Measurements from ENCODE around the gene STMND1. TPM values are rescaled to one million over a fixed set of nuclear protein-coding genes. Genes with fewer than 3 reads are reported as not detected.

Gene STMND1
- total and polyA plus RNA-seq, 2 donors, result 0.05 to 0.09 TPM

GRCh38 chr6:17144016-17144415 lies 42.2 kb downstream of the STMND1 start:
- no peak overlapping the region for H3K27ac ChIP-seq (ENCODE audit: low read depth in 1 of 2, low read length in 1 of 2)
- H3K4me1 ChIP-seq (ENCODE audit: control insufficient read depth in 2 of 2, insufficient read depth in 2 of 2, low read length in 2 of 2), result no peaks in the 10 kb centered on the region
- WGBS, result 99% methylated on average over 1 of the region's 1 CpG
- H3K27me3 ChIP-seq (ENCODE audit: control insufficient read depth in 2 of 2, insufficient read depth in 1 of 2, low read length in 1 of 2), result no peaks in the 10 kb centered on the region
- DNase-seq (ENCODE audit: low read depth in 6 of 9, low spot score in 9 of 9), result no peak
- no peak overlapping the region for H3K4me3 ChIP-seq (ENCODE audit: low read length in 2 of 2)
- H3K36me3 ChIP-seq (ENCODE audit: control insufficient read depth in 2 of 2, insufficient read depth in 2 of 2, low read length in 1 of 2), result no peaks in the 10 kb centered on the region
- no peaks in the 10 kb centered on the region for H3K9me3 ChIP-seq (ENCODE audit: control insufficient read depth in 2 of 2, insufficient read depth in 1 of 2, low read length in 1 of 2)

GRCh38 chr6:17149571-17149970 lies 47.7 kb downstream of the STMND1 start:
- no peaks in the 10 kb centered on the region for H3K27me3 ChIP-seq (ENCODE audit: control insufficient read depth in 2 of 2, insufficient read depth in 1 of 2, low read length in 1 of 2)
- no peak overlapping the region for H3K4me3 ChIP-seq (ENCODE audit: low read length in 2 of 2)
- H3K4me1 ChIP-seq (ENCODE audit: control insufficient read depth in 2 of 2, insufficient read depth in 2 of 2, low read length in 2 of 2), result no peaks in the 10 kb centered on the region
- DNase-seq (ENCODE audit: low read depth in 6 of 9, low spot score in 9 of 9), result no peak
- no peaks in the 10 kb centered on the region for H3K36me3 ChIP-seq (ENCODE audit: control insufficient read depth in 2 of 2, insufficient read depth in 2 of 2, low read length in 1 of 2)
- H3K9me3 ChIP-seq (ENCODE audit: control insufficient read depth in 2 of 2, insufficient read depth in 1 of 2, low read length in 1 of 2), result no peaks in the 10 kb centered on the region
- no peak overlapping the region for H3K27ac ChIP-seq (ENCODE audit: low read depth in 1 of 2, low read length in 1 of 2)
- 91% methylated on average over 2 of the region's 2 CpGs for WGBS

GRCh38 chr6:17150096-17150495 lies 48.2 kb downstream of the STMND1 start:
- WGBS, result 95% methylated on average over 2 of the region's 2 CpGs
- Histone ChIP-seq H3K9me3 (ENCODE audit: control insufficient read depth in 2 of 2, insufficient read depth in 1 of 2, low read length in 1 of 2) (no peaks in the 10 kb centered on the region), H3K36me3 (ENCODE audit: control insufficient read depth in 2 of 2, insufficient read depth in 2 of 2, low read length in 1 of 2) (no peaks in the 10 kb centered on the region), H3K27me3 (ENCODE audit: control insufficient read depth in 2 of 2, insufficient read depth in 1 of 2, low read length in 1 of 2) (no peaks in the 10 kb centered on the region), H3K27ac (ENCODE audit: low read depth in 1 of 2, low read length in 1 of 2) (no peak overlapping the region), H3K4me3 (ENCODE audit: low read length in 2 of 2) (no peak overlapping the region), H3K4me1 (ENCODE audit: control insufficient read depth in 2 of 2, insufficient read depth in 2 of 2, low read length in 2 of 2) (no peaks in the 10 kb centered on the region)
- DNase-seq (ENCODE audit: low read depth in 6 of 9, low spot score in 9 of 9), result no peak

- Histone ChIP-seq H3K4me3 (ENCODE audit: low read length in 2 of 2) (no peak overlapping the region), H3K27me3 (ENCODE audit: control insufficient read depth in 2 of 2, insufficient read depth in 1 of 2, low read length in 1 of 2) (no peaks in the 10 kb centered on the region), H3K36me3 (ENCODE audit: control insufficient read depth in 2 of 2, insufficient read depth in 2 of 2, low read length in 1 of 2) (no peaks in the 10 kb centered on the region), H3K9me3 (ENCODE audit: control insufficient read depth in 2 of 2, insufficient read depth in 1 of 2, low read length in 1 of 2) (no peaks in the 10 kb centered on the region), H3K27ac (ENCODE audit: low read depth in 1 of 2, low read length in 1 of 2) (no peak overlapping the region), H3K4me1 (ENCODE audit: control insufficient read depth in 2 of 2, insufficient read depth in 2 of 2, low read length in 2 of 2) (no peaks in the 10 kb centered on the region)
- no peak for DNase-seq (ENCODE audit: low read depth in 6 of 9, low spot score in 9 of 9)
- WGBS, result 95% methylated on average over 3 of the region's 3 CpGs
Measured at GRCh38 chr6:17151888-17152287, 50.0 kb downstream of the STMND1 start.

- Histone ChIP-seq H3K9me3 (ENCODE audit: control insufficient read depth in 2 of 2, insufficient read depth in 1 of 2, low read length in 1 of 2) (no peaks in the 10 kb centered on the region), H3K27me3 (ENCODE audit: control insufficient read depth in 2 of 2, insufficient read depth in 1 of 2, low read length in 1 of 2) (no peaks in the 10 kb centered on the region), H3K4me1 (ENCODE audit: control insufficient read depth in 2 of 2, insufficient read depth in 2 of 2, low read length in 2 of 2) (no peaks in the 10 kb centered on the region), H3K36me3 (ENCODE audit: control insufficient read depth in 2 of 2, insufficient read depth in 2 of 2, low read length in 1 of 2) (no peaks in the 10 kb centered on the region), H3K27ac (ENCODE audit: low read depth in 1 of 2, low read length in 1 of 2) (no peak overlapping the region), H3K4me3 (ENCODE audit: low read length in 2 of 2) (no peak overlapping the region)
- no peak for DNase-seq (ENCODE audit: low read depth in 6 of 9, low spot score in 9 of 9)
Measured at GRCh38 chr6:17152703-17153102, 50.9 kb downstream of the STMND1 start.

GRCh38 chr6:17156112-17156921 lies 54.5 kb downstream of the STMND1 start:
- Histone ChIP-seq H3K27ac (ENCODE audit: low read depth in 1 of 2, low read length in 1 of 2) (no peak overlapping the region), H3K4me3 (ENCODE audit: low read length in 2 of 2) (no peak overlapping the region), H3K9me3 (ENCODE audit: control insufficient read depth in 2 of 2, insufficient read depth in 1 of 2, low read length in 1 of 2) (no peaks in the 10 kb centered on the region), H3K27me3 (ENCODE audit: control insufficient read depth in 2 of 2, insufficient read depth in 1 of 2, low read length in 1 of 2) (no peaks in the 10 kb centered on the region), H3K36me3 (ENCODE audit: control insufficient read depth in 2 of 2, insufficient read depth in 2 of 2, low read length in 1 of 2) (no peaks in the 10 kb centered on the region), H3K4me1 (ENCODE audit: control insufficient read depth in 2 of 2, insufficient read depth in 2 of 2, low read length in 2 of 2) (no peaks in the 10 kb centered on the region)
- DNase-seq (ENCODE audit: low read depth in 6 of 9, low spot score in 9 of 9), result peak in 8 of 9 donors; percentile 42 to 77 (median 66)
- 42% methylated on average over 4 of the region's 4 CpGs for WGBS

GRCh38 chr6:17156966-17157365 lies 55.1 kb downstream of the STMND1 start:
- DNase-seq (ENCODE audit: low read depth in 6 of 9, low spot score in 9 of 9), result no peak
- WGBS, result 87% methylated on average over 8 of the region's 8 CpGs
- no peak overlapping the region for H3K4me3 ChIP-seq (ENCODE audit: low read length in 2 of 2)
- H3K27ac ChIP-seq (ENCODE audit: low read depth in 1 of 2, low read length in 1 of 2), result no peak overlapping the region
- no peaks in the 10 kb centered on the region for H3K27me3 ChIP-seq (ENCODE audit: control insufficient read depth in 2 of 2, insufficient read depth in 1 of 2, low read length in 1 of 2)
- no peaks in the 10 kb centered on the region for H3K9me3 ChIP-seq (ENCODE audit: control insufficient read depth in 2 of 2, insufficient read depth in 1 of 2, low read length in 1 of 2)
- no peaks in the 10 kb centered on the region for H3K4me1 ChIP-seq (ENCODE audit: control insufficient read depth in 2 of 2, insufficient read depth in 2 of 2, low read length in 2 of 2)
- no peaks in the 10 kb centered on the region for H3K36me3 ChIP-seq (ENCODE audit: control insufficient read depth in 2 of 2, insufficient read depth in 2 of 2, low read length in 1 of 2)

- Histone ChIP-seq H3K36me3 (ENCODE audit: control insufficient read depth in 2 of 2, insufficient read depth in 2 of 2, low read length in 1 of 2) (no peaks in the 10 kb centered on the region), H3K27me3 (ENCODE audit: control insufficient read depth in 2 of 2, insufficient read depth in 1 of 2, low read length in 1 of 2) (no peaks in the 10 kb centered on the region), H3K4me3 (ENCODE audit: low read length in 2 of 2) (no peak overlapping the region), H3K27ac (ENCODE audit: low read depth in 1 of 2, low read length in 1 of 2) (no peak overlapping the region), H3K4me1 (ENCODE audit: control insufficient read depth in 2 of 2, insufficient read depth in 2 of 2, low read length in 2 of 2) (no peaks in the 10 kb centered on the region), H3K9me3 (ENCODE audit: control insufficient read depth in 2 of 2, insufficient read depth in 1 of 2, low read length in 1 of 2) (no peaks in the 10 kb centered on the region)
- DNase-seq (ENCODE audit: low read depth in 6 of 9, low spot score in 9 of 9), result no peak
- 92% methylated on average over 2 of the region's 2 CpGs for WGBS
Measured at GRCh38 chr6:17157617-17158016, 55.8 kb downstream of the STMND1 start.

GRCh38 chr6:17159240-17159639 lies 57.4 kb downstream of the STMND1 start:
- no peak overlapping the region for H3K27ac ChIP-seq (ENCODE audit: low read depth in 1 of 2, low read length in 1 of 2)
- 91% methylated on average over 5 of the region's 5 CpGs for WGBS
- H3K9me3 ChIP-seq (ENCODE audit: control insufficient read depth in 2 of 2, insufficient read depth in 1 of 2, low read length in 1 of 2), result no peaks in the 10 kb centered on the region

More at GRCh38 chr6:17159240-17159639, 57.4 kb downstream of the STMND1 start:
- no peaks in the 10 kb centered on the region for H3K4me1 ChIP-seq (ENCODE audit: control insufficient read depth in 2 of 2, insufficient read depth in 2 of 2, low read length in 2 of 2)
- DNase-seq (ENCODE audit: low read depth in 6 of 9, low spot score in 9 of 9), result no peak
- H3K4me3 ChIP-seq (ENCODE audit: low read length in 2 of 2), result no peak overlapping the region
- H3K36me3 ChIP-seq (ENCODE audit: control insufficient read depth in 2 of 2, insufficient read depth in 2 of 2, low read length in 1 of 2), result no peaks in the 10 kb centered on the region
- H3K27me3 ChIP-seq (ENCODE audit: control insufficient read depth in 2 of 2, insufficient read depth in 1 of 2, low read length in 1 of 2), result no peaks in the 10 kb centered on the region
